Lung (tissue), 12 donors: ENCODE measurements around the gene SERPINI1. TPM values are rescaled to one million over a fixed set of nuclear protein-coding genes. Genes with fewer than 3 reads are reported as not detected.
A peak's percentile ranks its signal among the peaks of the same experiment; 100 is the strongest.

Source experiments
- ATAC-seq: fragments of 200-7000 bp; cut with Tn5 transposase; one replicate; pipeline ENCODE4 v1.9.1; 2020; ENCODE audit warnings: moderate number of reproducible peaks; ENCODE audit not compliant: insufficient read depth, low FRiP score
- DNase-seq, 3 donors: peaks; one replicate each; pipeline ENCODE4 v3.0.0-alpha.2; 2013 to 2017
- H3K27ac ChIP-seq, 2 donors: one replicate each; pipeline ENCODE4 v1.5.1; 2013; ENCODE audit warnings: mild to moderate bottlenecking in 2 of 2, moderate library complexity in 2 of 2, control low read depth in 1 of 2, inconsistent platforms in 1 of 2, low read depth in 1 of 2, low read length in 1 of 2
- H3K27me3 ChIP-seq, 3 donors: one replicate each; pipeline ENCODE4 v1.5.1; 2013; ENCODE audit warnings: low read length in 2 of 3; ENCODE audit not compliant: control insufficient read depth in 3 of 3, insufficient read depth in 3 of 3
- H3K36me3 ChIP-seq, 4 donors: one replicate each; pipeline ENCODE4 v1.5.1; 2013; ENCODE audit warnings: low read length in 4 of 4, mild to moderate bottlenecking in 1 of 4, moderate library complexity in 1 of 4; ENCODE audit not compliant: control insufficient read depth in 4 of 4, insufficient read depth in 4 of 4
- H3K4me1 ChIP-seq, 5 donors: one replicate each; pipeline ENCODE4 v1.5.1; 2013; ENCODE audit warnings: low read length in 5 of 5, mild to moderate bottlenecking in 2 of 5, moderate library complexity in 1 of 5; ENCODE audit not compliant: control insufficient read depth in 5 of 5, insufficient read depth in 5 of 5
- H3K4me3 ChIP-seq: one replicate; pipeline ENCODE4 v1.5.1; 2013; ENCODE audit warnings: mild to moderate bottlenecking, control low read depth, moderate library complexity
- H3K9ac ChIP-seq, 2 donors: one replicate each; pipeline ENCODE4 v1.5.1; 2013; ENCODE audit warnings: low read length in 2 of 2, control low read depth in 1 of 2; ENCODE audit not compliant: insufficient read depth in 1 of 2
- H3K9me3 ChIP-seq, 4 donors: one replicate each; pipeline ENCODE4 v1.5.1; 2013; ENCODE audit warnings: low read length in 3 of 4, mild to moderate bottlenecking in 1 of 4, moderate library complexity in 1 of 4; ENCODE audit not compliant: control insufficient read depth in 4 of 4, insufficient read depth in 3 of 4
- CTCF ChIP-seq: IDR thresholded peaks from 2 replicates; pipeline ENCODE4 v1.5.1; 2012; ENCODE audit warnings: mild to moderate bottlenecking; ENCODE audit errors: control extremely low read depth, extremely low read depth
- WGBS, 2 donors: extraction: QIAGEN DNeasy Blood & Tissue Kit; methylation state at CpG; one replicate each; pipeline ENCODE4 v1.1.7; 2013; 5-methylcytosine and 5-hydroxymethylcytosine counted together
- polyA plus RNA-seq, 2 donors: library from polyadenylated mRNA; stranded (reverse); fragments of 200-250 nt; gene quantifications; one replicate each; pipeline ENCODE4 v1.2.1, GENCODE V29; 2013
- total RNA-seq, 2 donors: library from RNA; depleted of rRNA in 1 of 2; stranded (reverse); fragments of >200 nt in 1 of 2; gene quantifications; one replicate each; pipeline ENCODE4 v1.2.1, GENCODE V29; 2014 to 2021
- donor health status: control.
- donor health status: control.
- donor health status: Bipolar disorder and iron deficiency.
- donor health status: healthy.
- donor health status: DM: yes; HTN: yes; CAD: no.

The SERPINI1 gene
- total and polyA plus RNA-seq, 4 donors: 3.3 to 18.3 (median 5.5) TPM

GRCh38 chr3:167855306-167855705, 119.8 kb downstream of the SERPINI1 start:
- no peak for TF ChIP-seq CTCF
- H3K4me1 ChIP-seq: peaks cover 0 to 10% (median 3%) of the 10 kb centered on the region in 5 donors
- no peak for ATAC-seq
- no peak overlapping the region for H3K9ac ChIP-seq
- H3K27ac ChIP-seq: no peak overlapping the region
- WGBS, 2 donors: 58 to 86% methylated on average over 1 of the region's 1 CpG
- H3K9me3 ChIP-seq: no peaks in the 10 kb centered on the region
- H3K36me3 ChIP-seq: no peaks in the 10 kb centered on the region
- no peak overlapping the region for H3K4me3 ChIP-seq
- H3K27me3 ChIP-seq: no peaks in the 10 kb centered on the region
- DNase-seq: no peak

- no peaks in the 10 kb centered on the region for H3K27me3 ChIP-seq
- no peak overlapping the region for H3K27ac ChIP-seq
- no peak overlapping the region for H3K9ac ChIP-seq
- no peak for ATAC-seq
- no peak overlapping the region for H3K4me3 ChIP-seq
- no peak for TF ChIP-seq CTCF
- peaks cover 0 to 14% (median 9%) of the 10 kb centered on the region in 5 donors for H3K4me1 ChIP-seq
- H3K36me3 ChIP-seq: no peaks in the 10 kb centered on the region
- DNase-seq: no peak
- H3K9me3 ChIP-seq: peaks cover 0 to 2% (median 0%) of the 10 kb centered on the region in 4 donors
- 96% methylated on average over 2 of the region's 2 CpGs for WGBS, 2 donors
Measured at GRCh38 chr3:167858865-167859264, 123.3 kb downstream of the SERPINI1 start.

GRCh38 chr3:167859610-167860009, 124.1 kb downstream of the SERPINI1 start:
- Histone ChIP-seq H3K27me3 (no peaks in the 10 kb centered on the region), H3K36me3 (no peaks in the 10 kb centered on the region), H3K9ac (no peak overlapping the region), H3K4me3 (no peak overlapping the region), H3K4me1 (peaks cover 0 to 14% (median 9%) of the 10 kb centered on the region in 5 donors), H3K27ac (no peak overlapping the region), H3K9me3 (peaks cover 0 to 2% (median 0%) of the 10 kb centered on the region in 4 donors)
- ATAC-seq: no peak
- DNase-seq: no peak
- WGBS, 2 donors: 71 to 74% methylated on average over 1 of the region's 1 CpG
- TF ChIP-seq CTCF: no peak

- TF ChIP-seq CTCF: no peak
Measured at GRCh38 chr3:167861649-167862048, 126.1 kb downstream of the SERPINI1 start.

More at GRCh38 chr3:167861649-167862048, 126.1 kb downstream of the SERPINI1 start:
- ATAC-seq (peak; percentile 41), DNase-seq (peak in 1 of 3 donors; percentile 4)
- Histone ChIP-seq H3K9ac (no peak overlapping the region), H3K27ac (peak overlapping the region in 1 of 2 donors; percentile 33), H3K4me1 (peaks cover 0 to 11% (median 6%) of the 10 kb centered on the region in 5 donors), H3K36me3 (no peaks in the 10 kb centered on the region), H3K4me3 (no peak overlapping the region), H3K9me3 (peaks cover 0 to 2% (median 0%) of the 10 kb centered on the region in 4 donors), H3K27me3 (no peaks in the 10 kb centered on the region)
- WGBS, 2 donors: 35% methylated on average over 3 of the region's 3 CpGs
